Neural progenitor cell (in vitro differentiated cells): Measurements from ENCODE around the gene GART.

ENCODE experiments used
- EZH2 ChIP-seq: fragments of 200-600 bp; sonication (generic); IDR thresholded peaks from 2 replicates; pipeline ENCODE4 v1.6.1; 2017; ENCODE audit warnings: antibody characterized with exemption, mild to moderate bottlenecking, moderate library complexity
- EZH2phosphoT487 ChIP-seq: fragments of 200-600 bp; sonication (generic); IDR thresholded peaks from 2 replicates; pipeline ENCODE4 v1.6.1; 2017; ENCODE audit warnings: antibody characterized with exemption
- TF ChIP-seq, protein P1 (sequence below): fragments of 200-600 bp; sonication (generic); IDR thresholded peaks from 2 replicates; pipeline ENCODE4 v1.5.1; 2017; ENCODE audit warnings: antibody characterized with exemption, mild to moderate bottlenecking

DNA sequence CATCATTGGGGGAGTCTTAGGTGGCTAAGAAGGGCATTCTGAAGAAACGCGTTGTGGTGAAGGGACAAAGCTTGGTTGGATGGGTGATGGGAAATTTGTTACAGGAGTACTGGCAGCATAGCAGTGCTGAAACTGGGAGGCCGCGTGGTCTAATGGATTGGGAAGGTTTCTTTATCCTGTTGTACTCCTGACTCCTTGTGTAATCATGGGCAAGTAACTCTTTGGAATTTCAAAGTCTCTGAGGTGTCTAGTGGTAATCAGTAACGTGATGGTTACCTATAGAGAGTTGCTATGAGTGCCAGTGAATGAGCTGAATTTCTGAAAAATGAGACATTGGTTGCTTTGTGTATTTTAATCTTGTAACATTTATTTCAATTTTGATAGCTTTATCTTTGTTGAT, 28.1 kb upstream of the GART start:
- TF ChIP-seq, protein P1, sequence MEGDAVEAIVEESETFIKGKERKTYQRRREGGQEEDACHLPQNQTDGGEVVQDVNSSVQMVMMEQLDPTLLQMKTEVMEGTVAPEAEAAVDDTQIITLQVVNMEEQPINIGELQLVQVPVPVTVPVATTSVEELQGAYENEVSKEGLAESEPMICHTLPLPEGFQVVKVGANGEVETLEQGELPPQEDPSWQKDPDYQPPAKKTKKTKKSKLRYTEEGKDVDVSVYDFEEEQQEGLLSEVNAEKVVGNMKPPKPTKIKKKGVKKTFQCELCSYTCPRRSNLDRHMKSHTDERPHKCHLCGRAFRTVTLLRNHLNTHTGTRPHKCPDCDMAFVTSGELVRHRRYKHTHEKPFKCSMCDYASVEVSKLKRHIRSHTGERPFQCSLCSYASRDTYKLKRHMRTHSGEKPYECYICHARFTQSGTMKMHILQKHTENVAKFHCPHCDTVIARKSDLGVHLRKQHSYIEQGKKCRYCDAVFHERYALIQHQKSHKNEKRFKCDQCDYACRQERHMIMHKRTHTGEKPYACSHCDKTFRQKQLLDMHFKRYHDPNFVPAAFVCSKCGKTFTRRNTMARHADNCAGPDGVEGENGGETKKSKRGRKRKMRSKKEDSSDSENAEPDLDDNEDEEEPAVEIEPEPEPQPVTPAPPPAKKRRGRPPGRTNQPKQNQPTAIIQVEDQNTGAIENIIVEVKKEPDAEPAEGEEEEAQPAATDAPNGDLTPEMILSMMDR, result no peak
- TF ChIP-seq EZH2phosphoT487, result no peak
- TF ChIP-seq EZH2, result no peak
